GM12878 (cell line): Measurements from ENCODE around the gene DGKA. TPM values are rescaled to one million over a fixed set of nuclear protein-coding genes. Genes with fewer than 3 reads are reported as not detected.

Source experiments
- ATAC-seq: fragments of 200-7000 bp; cut with Tn5 transposase; 3 replicates; pipeline ENCODE4 v1.9.1; 2020; ENCODE audit warnings: mild to moderate bottlenecking, moderate library complexity
- BruUV-seq: library from RNA; stranded (reverse); fragments of 400-500 nt; replicated peaks from 2 replicates; lab custom pipeline; 2021; lab: Mats Ljungman, UMichigan
- CTCF ChIA-PET: fragments of 300-600 bp; sonication (Branson Sonifier 250); formaldehyde crosslinking; extraction: SDS; loops from one replicate; lab custom pipeline; 2021; ENCODE audit warnings: inconsistent platforms; lab: Yijun Ruan, JAX
- POLR2A ChIA-PET: fragments of 350-600 bp; formaldehyde crosslinking; extraction: SDS; loops from one replicate; lab custom pipeline; 2021; ENCODE audit warnings: inconsistent platforms; lab: Charles Lee
- RAD21 ChIA-PET: fragments of 300-600 bp; sonication (Branson Sonifier 250); formaldehyde crosslinking; loops from one replicate; lab custom pipeline; 2023; ENCODE audit warnings: antibody characterized with exemption; ENCODE audit not compliant: unreplicated experiment; lab: Charles Lee
- SMC1A ChIA-PET: fragments of 300-600 bp; sonication (Branson Sonifier 250); formaldehyde crosslinking; loops from one replicate; lab custom pipeline; 2023; ENCODE audit not compliant: unreplicated experiment, uncharacterized antibody; lab: Charles Lee
- DNase-seq: peaks from one replicate; pipeline ENCODE4 v3.0.0-alpha.2; 2011; ENCODE audit warnings: low read depth, low spot score
- FAIRE-seq: peaks from 3 replicates; lab custom pipeline; 2011; peaks lifted over from hg19 to GRCh38; lab: Jason Lieb, UNC
- H2AFZ ChIP-seq: 2 replicates; pipeline ENCODE4 v1.6.0; 2011; ENCODE audit warnings: low read depth, low read length, control low read depth; ENCODE audit not compliant: control insufficient read depth
- H3K27ac ChIP-seq: 2 replicates; pipeline ENCODE4 v1.5.1; 2011; ENCODE audit warnings: control low read depth; ENCODE audit not compliant: control insufficient read depth, insufficient read depth
- H3K27me3 ChIP-seq, 2 experiments: replicated peaks in 1 of 2; 2 replicates each; pipeline versions ENCODE4 v1.6.0 to v1.6.1; 2011; ENCODE audit warnings: low read length in 1 of 2; ENCODE audit not compliant: control insufficient read depth in 2 of 2, insufficient read depth in 2 of 2
- H3K36me3 ChIP-seq, 2 experiments: 2 replicates each; pipeline ENCODE4 v1.5.1; 2011; ENCODE audit warnings: low read length in 1 of 2; ENCODE audit not compliant: control insufficient read depth in 2 of 2, insufficient read depth in 2 of 2
- H3K4me1 ChIP-seq: 2 replicates; pipeline ENCODE4 v1.6.1; 2011; ENCODE audit warnings: mild to moderate bottlenecking, low read length, moderate library complexity, mixed read lengths; ENCODE audit not compliant: control insufficient read depth, insufficient read depth
- H3K4me2 ChIP-seq: 2 replicates; pipeline ENCODE4 v1.6.0; 2011; ENCODE audit warnings: control low read depth; ENCODE audit not compliant: control insufficient read depth, insufficient read depth
- H3K4me3 ChIP-seq: fragments of 200-600 bp; sonication (generic); 2 replicates; pipeline ENCODE4 v1.5.1; 2016
- H3K79me2 ChIP-seq: 2 replicates; pipeline ENCODE4 v1.6.0; 2011; ENCODE audit warnings: low read length; ENCODE audit not compliant: control insufficient read depth, insufficient read depth
- H3K9ac ChIP-seq: 2 replicates; pipeline ENCODE4 v1.8.0; 2011; ENCODE audit warnings: low read length, control low read depth, mixed read lengths; ENCODE audit not compliant: control insufficient read depth, insufficient read depth
- H3K9me3 ChIP-seq: replicated peaks from 3 replicates; pipeline ENCODE4 v1.5.1; 2011; ENCODE audit warnings: mild to moderate bottlenecking, low read length; ENCODE audit not compliant: control insufficient read depth, insufficient read depth
- H4K20me1 ChIP-seq: 2 replicates; pipeline ENCODE4 v1.6.0; 2011; ENCODE audit not compliant: control insufficient read depth, insufficient read depth
- IKZF2 ChIP-seq, 2 experiments: fragments of 450-650 bp; IDR thresholded peaks; 2 replicates each; pipeline ENCODE4 v1.6.1; 2017; ENCODE audit warnings: mild to moderate bottlenecking in 2 of 2, moderate library complexity in 2 of 2
- MXI1 ChIP-seq: fragments of 150-350 bp; IDR thresholded peaks from 2 replicates; pipeline ENCODE4 v1.6.1; 2011; ENCODE audit warnings: low read depth, mild to moderate bottlenecking, inconsistent platforms, low read length, improper control_type of control experiment
- MYC ChIP-seq: IDR thresholded peaks from 2 replicates; pipeline ENCODE4 v1.6.1; 2011; ENCODE audit warnings: mild to moderate bottlenecking, low read length, moderate library complexity, inconsistent platforms; ENCODE audit not compliant: insufficient read depth, insufficient replicate concordance, insufficient read length, severe bottlenecking
- PML ChIP-seq: IDR thresholded peaks from 2 replicates; pipeline ENCODE4 v1.6.1; 2012; ENCODE audit warnings: low read length, inconsistent platforms
- POLR2AphosphoS5 ChIP-seq: IDR thresholded peaks from 2 replicates; pipeline ENCODE4 v1.6.1; 2011; ENCODE audit warnings: mild to moderate bottlenecking, low read length, inconsistent platforms
- RBBP5 ChIP-seq: fragments of 200-600 bp; sonication (generic); conservative IDR thresholded peaks from 2 replicates; pipeline ENCODE4 v1.6.1; 2016
- SMAD1 ChIP-seq: fragments of 450-650 bp; IDR thresholded peaks from 2 replicates; pipeline ENCODE4 v1.6.1; 2018; ENCODE audit warnings: mild to moderate bottlenecking, low read depth; ENCODE audit not compliant: partially characterized antibody
- WGBS: methylation state at CpG from one replicate; pipeline ENCODE4 v1.1.6; 2016; ENCODE audit warnings: low lambda C conversion rate; ENCODE audit not compliant: insufficient replicate concordance, insufficient coverage; ENCODE audit errors: missing lambda C conversion rate; 5-methylcytosine and 5-hydroxymethylcytosine counted together
- in situ Hi-C: fragments of 300-500 bp; cut with MboI; formaldehyde crosslinking; loops from 9 replicates; pipeline ENCODE4 v1.14.3; 2018; ENCODE audit warnings: mixed read lengths
- intact Hi-C: fragments of 100-400 bp; cut with micrococcal nuclease; formaldehyde crosslinking; loops from one replicate; pipeline ENCODE4 v1.14.2; 2022; ENCODE audit not compliant: unreplicated experiment
- polyA plus RNA-seq, 11 experiments: library from polyadenylated mRNA; depleted of rRNA in 4 of 11; unstranded in 6 of 11; stranded (reverse) in 5 of 11; fragments of >200 nt; fragmentation: Nextera tagmentation in 4 of 11; fragmentation: Illumina TruSeq in 1 of 11; extraction: Ambion mirVana in 4 of 11; extraction: Trizol in 1 of 11; gene quantifications; 1 replicate in 1 of 11; 2 replicates in 10 of 11; pipeline versions ENCODE4 v1.2.1 to v1.2.3, GENCODE V29; 2011 to 2016; ENCODE audit warnings: inconsistent platforms in 2 of 11, missing spikeins in 2 of 11, low read depth in 1 of 11
- total RNA-seq, 4 experiments: library from RNA; depleted of rRNA in 3 of 4; stranded (reverse); fragments of >200 nt in 3 of 4; fragmentation: Illumina TruSeq in 1 of 4; extraction: Trizol in 1 of 4; gene quantifications; 2 replicates each; pipeline versions ENCODE4 v1.2.1 to v1.2.3, GENCODE V29; 2013 to 2021
- TF ChIP-seq, protein P1 (sequence below): fragments of 450-650 bp; IDR thresholded peaks from 2 replicates; pipeline ENCODE4 v1.6.1; 2017; ENCODE audit warnings: antibody characterized with exemption, mild to moderate bottlenecking, moderate library complexity
- TF ChIP-seq, protein P2 (sequence below): fragments of 450-650 bp; IDR thresholded peaks from 2 replicates; pipeline ENCODE4 v1.6.1; 2016; ENCODE audit warnings: mild to moderate bottlenecking
- TF ChIP-seq, protein P3 (sequence below): fragments of 450-650 bp; IDR thresholded peaks from 2 replicates; pipeline ENCODE4 v1.6.1; 2014; ENCODE audit warnings: mild to moderate bottlenecking
- TF ChIP-seq, protein P4 (sequence below): IDR thresholded peaks from 2 replicates; pipeline ENCODE4 v1.6.1; 2011; ENCODE audit warnings: borderline replicate concordance, low read depth, mild to moderate bottlenecking, moderate library complexity, low read length; ENCODE audit not compliant: insufficient read depth, poor library complexity, severe bottlenecking
- TF ChIP-seq, protein P5 (sequence below): IDR thresholded peaks from 2 replicates; pipeline ENCODE4 v1.6.1; 2011; ENCODE audit warnings: low read depth, low read length, improper control_type of control experiment, borderline replicate concordance

DGKA gene
- total and polyA plus RNA-seq, 10 of the 15 experiments (the other 5 are each of a cell fraction or from before 2014, with no cell fraction given) = 14.0 to 65.5 (median 37.1) TPM

DNA sequence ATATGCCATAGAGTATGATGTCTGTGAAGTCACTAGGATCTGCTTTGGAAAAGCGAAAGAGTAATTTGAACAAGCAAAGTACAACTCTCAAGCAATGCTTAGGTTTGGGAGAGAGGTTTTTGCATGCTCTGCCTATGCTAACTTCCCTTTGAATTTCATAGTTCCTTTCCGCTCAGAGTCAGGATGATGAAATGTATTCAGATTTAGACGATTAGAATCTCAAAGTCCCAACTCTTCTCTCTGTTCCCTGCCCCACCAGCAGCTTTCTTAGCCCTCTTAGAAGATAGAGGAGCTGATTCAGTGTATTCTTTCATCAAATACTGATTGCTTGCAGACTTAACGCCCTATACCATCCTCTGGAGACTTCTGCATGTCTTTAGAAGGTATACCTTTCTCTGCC, 54.4 kb downstream of the DGKA start:
- Histone ChIP-seq H3K27me3 (no peaks in the 10 kb centered on the region), H3K9ac (no peak overlapping the region), H3K9me3 (no peaks in the 10 kb centered on the region), H3K4me2 (no peak overlapping the region), H3K4me1 (peaks cover 16% of the 10 kb centered on the region), H3K79me2 (peaks cover 2% of the 10 kb centered on the region), H3K4me3 (no peak overlapping the region), H4K20me1 (no peaks in the 10 kb centered on the region), H3K27ac (no peak overlapping the region), H2AFZ (no peak overlapping the region), H3K36me3 (peaks cover 3 to 17% of the 10 kb centered on the region in 2 experiments; a peak in 3 of 4 replicates)
- in situ Hi-C loops (no loop called here), intact Hi-C loops (no loop called here)
- SMC1A ChIA-PET = interaction anchor here (1.1 to 3.5 kb wide), 9 partner anchors 9 to 246 kb away, joined by 3 to 24 read pairs (median 4); partner anchors contain the start of genes PA2G4, RAB5B, RPS26 and SUOX
- CTCF ChIA-PET = interaction anchor here (0.6 to 2.5 kb wide), 9 partner anchors 9 to 246 kb away, joined by 3 to 28 read pairs (median 4); partner anchors contain the start of genes DGKA and RAB5B
- ATAC-seq (no peak), FAIRE-seq (no peak), DNase-seq (no peak)
- POLR2A ChIA-PET = interaction anchor here (0.5 to 5.6 kb wide), 5 partner anchors 9 to 55 kb away, joined by 3 to 85 read pairs (median 5); partner anchors contain the start of genes RAB5B and SUOX
- no TSS peak for BruUV-seq
- 90% methylated on average over 4 of the region's 4 CpGs for WGBS
- RAD21 ChIA-PET = interaction anchor here (0.6 to 6.4 kb wide), 4 partner anchors 11 to 55 kb away, joined by 3 to 56 read pairs (median 12); partner anchors contain the start of genes RAB5B and SUOX
- TF ChIP-seq, protein P1, sequence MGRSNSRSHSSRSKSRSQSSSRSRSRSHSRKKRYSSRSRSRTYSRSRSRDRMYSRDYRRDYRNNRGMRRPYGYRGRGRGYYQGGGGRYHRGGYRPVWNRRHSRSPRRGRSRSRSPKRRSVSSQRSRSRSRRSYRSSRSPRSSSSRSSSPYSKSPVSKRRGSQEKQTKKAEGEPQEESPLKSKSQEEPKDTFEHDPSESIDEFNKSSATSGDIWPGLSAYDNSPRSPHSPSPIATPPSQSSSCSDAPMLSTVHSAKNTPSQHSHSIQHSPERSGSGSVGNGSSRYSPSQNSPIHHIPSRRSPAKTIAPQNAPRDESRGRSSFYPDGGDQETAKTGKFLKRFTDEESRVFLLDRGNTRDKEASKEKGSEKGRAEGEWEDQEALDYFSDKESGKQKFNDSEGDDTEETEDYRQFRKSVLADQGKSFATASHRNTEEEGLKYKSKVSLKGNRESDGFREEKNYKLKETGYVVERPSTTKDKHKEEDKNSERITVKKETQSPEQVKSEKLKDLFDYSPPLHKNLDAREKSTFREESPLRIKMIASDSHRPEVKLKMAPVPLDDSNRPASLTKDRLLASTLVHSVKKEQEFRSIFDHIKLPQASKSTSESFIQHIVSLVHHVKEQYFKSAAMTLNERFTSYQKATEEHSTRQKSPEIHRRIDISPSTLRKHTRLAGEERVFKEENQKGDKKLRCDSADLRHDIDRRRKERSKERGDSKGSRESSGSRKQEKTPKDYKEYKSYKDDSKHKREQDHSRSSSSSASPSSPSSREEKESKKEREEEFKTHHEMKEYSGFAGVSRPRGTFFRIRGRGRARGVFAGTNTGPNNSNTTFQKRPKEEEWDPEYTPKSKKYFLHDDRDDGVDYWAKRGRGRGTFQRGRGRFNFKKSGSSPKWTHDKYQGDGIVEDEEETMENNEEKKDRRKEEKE = no peak
- TF ChIP-seq MYC (no peak), MXI1 (no peak), SMAD1 (no peak), IKZF2 (IDR thresholded peaks at IDR 0.05) (no peak), PML (no peak), POLR2AphosphoS5 (no peak), RBBP5 (no peak)
- TF ChIP-seq, protein P2, sequence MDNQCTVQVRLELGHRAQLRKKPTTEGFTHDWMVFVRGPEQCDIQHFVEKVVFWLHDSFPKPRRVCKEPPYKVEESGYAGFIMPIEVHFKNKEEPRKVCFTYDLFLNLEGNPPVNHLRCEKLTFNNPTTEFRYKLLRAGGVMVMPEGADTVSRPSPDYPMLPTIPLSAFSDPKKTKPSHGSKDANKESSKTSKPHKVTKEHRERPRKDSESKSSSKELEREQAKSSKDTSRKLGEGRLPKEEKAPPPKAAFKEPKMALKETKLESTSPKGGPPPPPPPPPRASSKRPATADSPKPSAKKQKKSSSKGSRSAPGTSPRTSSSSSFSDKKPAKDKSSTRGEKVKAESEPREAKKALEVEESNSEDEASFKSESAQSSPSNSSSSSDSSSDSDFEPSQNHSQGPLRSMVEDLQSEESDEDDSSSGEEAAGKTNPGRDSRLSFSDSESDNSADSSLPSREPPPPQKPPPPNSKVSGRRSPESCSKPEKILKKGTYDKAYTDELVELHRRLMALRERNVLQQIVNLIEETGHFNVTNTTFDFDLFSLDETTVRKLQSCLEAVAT = no peak
- TF ChIP-seq, protein P3, sequence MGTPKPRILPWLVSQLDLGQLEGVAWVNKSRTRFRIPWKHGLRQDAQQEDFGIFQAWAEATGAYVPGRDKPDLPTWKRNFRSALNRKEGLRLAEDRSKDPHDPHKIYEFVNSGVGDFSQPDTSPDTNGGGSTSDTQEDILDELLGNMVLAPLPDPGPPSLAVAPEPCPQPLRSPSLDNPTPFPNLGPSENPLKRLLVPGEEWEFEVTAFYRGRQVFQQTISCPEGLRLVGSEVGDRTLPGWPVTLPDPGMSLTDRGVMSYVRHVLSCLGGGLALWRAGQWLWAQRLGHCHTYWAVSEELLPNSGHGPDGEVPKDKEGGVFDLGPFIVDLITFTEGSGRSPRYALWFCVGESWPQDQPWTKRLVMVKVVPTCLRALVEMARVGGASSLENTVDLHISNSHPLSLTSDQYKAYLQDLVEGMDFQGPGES = no peak
- TF ChIP-seq, protein P4, sequence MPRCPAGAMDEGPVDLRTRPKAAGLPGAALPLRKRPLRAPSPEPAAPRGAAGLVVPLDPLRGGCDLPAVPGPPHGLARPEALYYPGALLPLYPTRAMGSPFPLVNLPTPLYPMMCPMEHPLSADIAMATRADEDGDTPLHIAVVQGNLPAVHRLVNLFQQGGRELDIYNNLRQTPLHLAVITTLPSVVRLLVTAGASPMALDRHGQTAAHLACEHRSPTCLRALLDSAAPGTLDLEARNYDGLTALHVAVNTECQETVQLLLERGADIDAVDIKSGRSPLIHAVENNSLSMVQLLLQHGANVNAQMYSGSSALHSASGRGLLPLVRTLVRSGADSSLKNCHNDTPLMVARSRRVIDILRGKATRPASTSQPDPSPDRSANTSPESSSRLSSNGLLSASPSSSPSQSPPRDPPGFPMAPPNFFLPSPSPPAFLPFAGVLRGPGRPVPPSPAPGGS = no peak
- TF ChIP-seq, protein P5, sequence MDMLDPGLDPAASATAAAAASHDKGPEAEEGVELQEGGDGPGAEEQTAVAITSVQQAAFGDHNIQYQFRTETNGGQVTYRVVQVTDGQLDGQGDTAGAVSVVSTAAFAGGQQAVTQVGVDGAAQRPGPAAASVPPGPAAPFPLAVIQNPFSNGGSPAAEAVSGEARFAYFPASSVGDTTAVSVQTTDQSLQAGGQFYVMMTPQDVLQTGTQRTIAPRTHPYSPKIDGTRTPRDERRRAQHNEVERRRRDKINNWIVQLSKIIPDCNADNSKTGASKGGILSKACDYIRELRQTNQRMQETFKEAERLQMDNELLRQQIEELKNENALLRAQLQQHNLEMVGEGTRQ = no peak
